ENCODE results near the gene KCNH1.

- TF ChIP-seq EZH2phosphoT487 (IDR thresholded peaks at IDR 0.05; ENCODE audit: insufficient read depth, low read depth) (no peak), EZH2 (IDR thresholded peaks at IDR 0.05; ENCODE audit: insufficient read depth, poor library complexity, severe bottlenecking) (no peak)
Observed at GRCh38 chr1:210980082-210980481, 153.9 kb downstream of the KCNH1 start.

Data from GM23248 (cell line).